Stomach (tissue), 9 donors: Measurements from ENCODE around the gene TBC1D2. TPM values are rescaled to one million over a fixed set of nuclear protein-coding genes. Genes with fewer than 3 reads are reported as not detected.
A peak's percentile ranks its signal among the peaks of the same experiment; 100 is the strongest.

Source experiments
- DNase-seq, 2 donors: peaks; one replicate each; pipeline versions ENCODE4 v3.0.0 to v3.0.0-alpha.2; 2013 to 2019
- H3K27ac ChIP-seq, 5 donors: fragments of 200-600 bp in 4 of 5; sonication (generic) in 4 of 5; one replicate each; pipeline ENCODE4 v1.5.1; 2013 to 2019; ENCODE audit warnings: mild to moderate bottlenecking in 1 of 5, moderate library complexity in 1 of 5
- H3K27me3 ChIP-seq, 3 donors: fragments of 200-600 bp; sonication (generic); one replicate each; pipeline ENCODE4 v1.5.1; 2017 to 2019; ENCODE audit warnings: mixed run types in 1 of 3
- H3K36me3 ChIP-seq, 4 donors: fragments of 200-600 bp; sonication (generic); 1 replicate in 3 of 4; 2 replicates in 1 of 4; pipeline ENCODE4 v1.5.1; 2016 to 2019
- H3K4me1 ChIP-seq, 4 donors: fragments of 200-600 bp; sonication (generic); one replicate each; pipeline ENCODE4 v1.5.1; 2016 to 2019
- H3K4me3 ChIP-seq, 4 donors: fragments of 200-600 bp; sonication (generic) in 3 of 4; one replicate each; pipeline ENCODE4 v1.5.1; 2016 to 2019; ENCODE audit warnings: mild to moderate bottlenecking in 1 of 4
- H3K9me3 ChIP-seq, 4 donors: fragments of 200-600 bp; sonication (generic); one replicate each; pipeline ENCODE4 v1.5.1; 2016 to 2019
- EP300 ChIP-seq: sonication (generic); formaldehyde crosslinking; IDR thresholded peaks from one replicate; pipeline ENCODE4 v1.6.1; 2017; ENCODE audit warnings: antibody characterized with exemption
- POLR2A ChIP-seq, 4 donors: fragments of 450-650 bp; IDR thresholded peaks; one replicate each; pipeline ENCODE4 v1.6.1; 2016; ENCODE audit warnings: antibody characterized with exemption in 4 of 4, control low read depth in 2 of 4, mild to moderate bottlenecking in 1 of 4, moderate library complexity in 1 of 4
- POLR2AphosphoS5 ChIP-seq, 3 donors: sonication (generic); formaldehyde crosslinking; IDR thresholded peaks; one replicate each; pipeline ENCODE4 v1.6.1; 2016; ENCODE audit warnings: antibody characterized with exemption in 3 of 3
- WGBS, 5 donors: extraction: QIAGEN DNeasy Blood & Tissue Kit in 3 of 5; methylation state at CpG; one replicate each; pipeline versions ENCODE4 v1.1.5 to v1.1.7; 2013 to 2018; 5-methylcytosine and 5-hydroxymethylcytosine counted together
- intact Hi-C: fragments of 100-400 bp; cut with DNase I; formaldehyde crosslinking; loops from one replicate; pipeline ENCODE4 v1.15.1; 2023; ENCODE audit warnings: low total_unique reads
- polyA plus RNA-seq, 3 donors: library from polyadenylated mRNA; stranded (reverse); fragments of 200-250 nt; gene quantifications; one replicate each; pipeline ENCODE4 v1.2.3, GENCODE V29; 2013
- total RNA-seq, 5 donors: library from RNA; depleted of rRNA; stranded (reverse); fragments of >200 nt; gene quantifications; one replicate each; pipeline versions ENCODE4 v1.1.0 to v1.2.3, GENCODE V29; 2014 to 2016
- TF ChIP-seq, protein P1 (sequence below), 7 experiments: fragments of 450-650 bp in 4 of 7; fragments of 200-600 bp in 3 of 7; sonication (generic) in 3 of 7; IDR thresholded peaks; one replicate each; pipeline ENCODE4 v1.5.1; 2016 to 2019; ENCODE audit warnings: antibody characterized with exemption in 7 of 7, control low read depth in 2 of 7, mild to moderate bottlenecking in 1 of 7
- donor health status: healthy with polysubstance abuse.
- donor health status: Bipolar disorder and iron deficiency.
- donor health status: healthy.

TBC1D2 gene
- total and polyA plus RNA-seq, 8 donors: 2.9 to 36.4 (median 15.9) TPM

DNA sequence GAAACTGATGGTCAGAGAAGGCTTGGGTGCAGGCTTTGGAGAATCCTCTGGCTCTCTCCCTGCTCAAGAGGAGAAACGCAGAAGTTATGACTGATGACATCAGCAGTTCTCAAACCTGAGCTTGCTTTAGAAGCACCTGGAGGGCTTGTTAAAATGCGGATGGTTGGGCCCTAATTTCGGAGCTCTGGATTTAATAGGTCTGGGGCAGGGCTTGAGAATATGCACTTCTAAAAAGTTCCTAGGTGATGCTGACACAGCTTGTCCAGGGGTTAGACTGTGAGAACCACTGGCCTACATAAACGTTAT lies 26.4 kb downstream of the TBC1D2 start:
- peaks cover 11 to 56% (median 50%) of the 10 kb centered on the region in 4 donors for H3K36me3 ChIP-seq
- TF ChIP-seq EP300 (no peak), POLR2AphosphoS5 (IDR thresholded peaks at IDR 0.05) (no peak), POLR2A (IDR thresholded peaks at IDR 0.05) (no peak)
- TF ChIP-seq, protein P1, sequence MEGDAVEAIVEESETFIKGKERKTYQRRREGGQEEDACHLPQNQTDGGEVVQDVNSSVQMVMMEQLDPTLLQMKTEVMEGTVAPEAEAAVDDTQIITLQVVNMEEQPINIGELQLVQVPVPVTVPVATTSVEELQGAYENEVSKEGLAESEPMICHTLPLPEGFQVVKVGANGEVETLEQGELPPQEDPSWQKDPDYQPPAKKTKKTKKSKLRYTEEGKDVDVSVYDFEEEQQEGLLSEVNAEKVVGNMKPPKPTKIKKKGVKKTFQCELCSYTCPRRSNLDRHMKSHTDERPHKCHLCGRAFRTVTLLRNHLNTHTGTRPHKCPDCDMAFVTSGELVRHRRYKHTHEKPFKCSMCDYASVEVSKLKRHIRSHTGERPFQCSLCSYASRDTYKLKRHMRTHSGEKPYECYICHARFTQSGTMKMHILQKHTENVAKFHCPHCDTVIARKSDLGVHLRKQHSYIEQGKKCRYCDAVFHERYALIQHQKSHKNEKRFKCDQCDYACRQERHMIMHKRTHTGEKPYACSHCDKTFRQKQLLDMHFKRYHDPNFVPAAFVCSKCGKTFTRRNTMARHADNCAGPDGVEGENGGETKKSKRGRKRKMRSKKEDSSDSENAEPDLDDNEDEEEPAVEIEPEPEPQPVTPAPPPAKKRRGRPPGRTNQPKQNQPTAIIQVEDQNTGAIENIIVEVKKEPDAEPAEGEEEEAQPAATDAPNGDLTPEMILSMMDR (IDR thresholded peaks at IDR 0.05): no peak
- intact Hi-C loops: no loop called here
- DNase-seq: no peak
- H3K27me3 ChIP-seq: no peaks in the 10 kb centered on the region
- H3K4me1 ChIP-seq: peaks cover 20 to 72% (median 38%) of the 10 kb centered on the region in 4 donors
- H3K27ac ChIP-seq: peak overlapping the region in 4 of 5 donors; percentile 41 to 75 (median 68)
- H3K9me3 ChIP-seq: no peaks in the 10 kb centered on the region
- no peak overlapping the region for H3K4me3 ChIP-seq
- 74 to 85% (median 79%) methylated on average over 4 of the region's 4 CpGs for WGBS, 5 donors

GRCh38 chr9:98228392-98229089 lies 26.9 kb downstream of the TBC1D2 start:
- peak overlapping the region; percentile 30 to 75 (median 67) for H3K27ac ChIP-seq
- no peak overlapping the region for H3K4me3 ChIP-seq

GRCh38 chr9:98227883-98228282 lies 27.6 kb downstream of the TBC1D2 start:
- Histone ChIP-seq H3K27ac (peak overlapping the region; percentile 32 to 75 (median 67)), H3K4me1 (peaks cover 20 to 77% (median 46%) of the 10 kb centered on the region in 4 donors), H3K36me3 (peaks cover 11 to 46% (median 42%) of the 10 kb centered on the region in 4 donors)

More at GRCh38 chr9:98228392-98229089, 26.9 kb downstream of the TBC1D2 start:
- no peak for DNase-seq
- H3K27me3 ChIP-seq: no peaks in the 10 kb centered on the region
- intact Hi-C loops: no loop called here
- peaks cover 11 to 53% (median 47%) of the 10 kb centered on the region in 4 donors for H3K36me3 ChIP-seq
- 65 to 76% (median 71%) methylated on average over 10 of the region's 10 CpGs for WGBS, 5 donors
- H3K4me1 ChIP-seq: peaks cover 20 to 75% (median 40%) of the 10 kb centered on the region in 4 donors
- TF ChIP-seq, protein P1 (IDR thresholded peaks at IDR 0.05): no peak
- TF ChIP-seq POLR2A (IDR thresholded peaks at IDR 0.05) (no peak), POLR2AphosphoS5 (IDR thresholded peaks at IDR 0.05) (no peak), EP300 (no peak)
- no peaks in the 10 kb centered on the region for H3K9me3 ChIP-seq

DNA sequence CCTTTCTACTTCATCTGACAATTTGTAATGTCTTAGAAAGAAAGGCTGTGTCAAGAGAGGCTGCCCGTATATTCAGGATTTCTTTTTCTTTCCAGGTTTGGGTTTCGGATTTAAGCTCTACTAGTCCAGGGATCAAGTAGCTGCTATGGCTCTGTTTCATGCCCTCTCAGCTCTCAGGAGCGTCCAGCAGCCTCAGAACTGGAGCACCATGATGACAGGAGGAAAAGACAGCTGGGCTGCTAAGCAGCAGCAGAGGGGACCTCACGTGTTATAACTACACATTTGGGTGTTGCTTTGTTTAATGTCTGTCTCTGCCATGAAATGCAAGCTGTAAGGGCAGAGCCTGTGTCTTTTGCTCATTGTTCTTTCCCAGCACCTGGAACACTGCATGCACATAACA lies 28.5 kb downstream of the TBC1D2 start:
- intact Hi-C loops: no loop called here
- Histone ChIP-seq H3K27ac (peak overlapping the region; percentile 62 to 75 (median 73)), H3K4me1 (peaks cover 20 to 77% (median 53%) of the 10 kb centered on the region in 4 donors), H3K4me3 (no peak overlapping the region), H3K36me3 (peaks cover 11 to 41% (median 36%) of the 10 kb centered on the region in 4 donors), H3K9me3 (no peaks in the 10 kb centered on the region), H3K27me3 (no peaks in the 10 kb centered on the region)
- DNase-seq: peak in 1 of 2 donors; percentile 55
- WGBS, 5 donors: 59 to 80% (median 78%) methylated on average over 4 of the region's 4 CpGs
- no peak for TF ChIP-seq EP300
- TF ChIP-seq POLR2AphosphoS5 (IDR thresholded peaks at IDR 0.05): no peak

More at GRCh38 chr9:98227883-98228282, 27.6 kb downstream of the TBC1D2 start:
- WGBS, 5 donors: 69 to 81% (median 70%) methylated on average over 7 of the region's 7 CpGs
- Histone ChIP-seq H3K4me3 (no peak overlapping the region), H3K9me3 (no peaks in the 10 kb centered on the region), H3K27me3 (no peaks in the 10 kb centered on the region)
- DNase-seq: no peak
- intact Hi-C loops: no loop called here
- TF ChIP-seq POLR2AphosphoS5 (IDR thresholded peaks at IDR 0.05) (no peak), EP300 (no peak), POLR2A (IDR thresholded peaks at IDR 0.05) (no peak)
- TF ChIP-seq, protein P1 (IDR thresholded peaks at IDR 0.05): no peak

DNA sequence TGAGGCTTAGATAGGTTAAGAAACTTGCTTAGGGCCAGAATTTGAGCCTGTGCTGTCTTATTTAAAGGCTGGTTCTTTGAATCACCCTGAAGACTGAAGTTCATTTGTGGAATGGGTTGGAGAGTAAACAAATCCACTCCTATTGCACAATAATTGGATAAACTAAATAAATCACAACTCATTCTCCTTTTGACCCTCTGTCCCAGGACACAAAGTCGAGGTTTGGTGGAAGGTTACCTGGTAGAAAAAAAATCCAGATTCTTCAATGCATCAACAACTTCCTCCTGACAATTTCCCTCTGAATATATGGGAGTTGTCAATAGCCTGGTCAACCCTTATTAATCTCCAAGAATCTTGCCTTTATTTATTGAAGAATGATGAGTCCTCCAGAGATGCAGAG lies 28.9 kb downstream of the TBC1D2 start:
- Histone ChIP-seq H3K36me3 (peaks cover 11 to 45% (median 34%) of the 10 kb centered on the region in 4 donors), H3K9me3 (no peaks in the 10 kb centered on the region), H3K27ac (peak overlapping the region; percentile 47 to 75 (median 67)), H3K27me3 (no peaks in the 10 kb centered on the region), H3K4me1 (peaks cover 20 to 73% (median 52%) of the 10 kb centered on the region in 4 donors), H3K4me3 (no peak overlapping the region)
- intact Hi-C loops: no loop called here
- peak in 1 of 3 donors; percentile 31 for TF ChIP-seq POLR2AphosphoS5 (IDR thresholded peaks at IDR 0.05)
- TF ChIP-seq EP300: no peak
- DNase-seq: no peak
- 11 to 21% (median 14%) methylated on average over 1 of the region's 1 CpG for WGBS, 5 donors
